GM12891 (cell line): ENCODE data around the gene JDP2.
A peak's percentile ranks its signal among the peaks of the same experiment; 100 is the strongest.

Experiments
- DNase-seq: peaks from one replicate; pipeline ENCODE4 v3.0.0; 2011; ENCODE audit warnings: low spot score; ENCODE audit not compliant: insufficient read length
- FAIRE-seq: peaks from 2 replicates; lab custom pipeline; 2011; peaks lifted over from hg19 to GRCh38; lab: Jason Lieb, UNC
- PAX5 ChIP-seq: IDR thresholded peaks from 2 replicates; pipeline ENCODE4 v1.6.1; 2011; ENCODE audit warnings: low read length, moderate library complexity, mild to moderate bottlenecking; ENCODE audit not compliant: insufficient read depth, severe bottlenecking
- POLR2A ChIP-seq: IDR thresholded peaks from 2 replicates; pipeline ENCODE4 v1.6.1; 2011; ENCODE audit warnings: low read depth, low read length, control low read depth
- POLR2AphosphoS5 ChIP-seq: IDR thresholded peaks from 2 replicates; pipeline ENCODE4 v1.6.1; 2011; ENCODE audit warnings: low read depth, low read length, control low read depth
- POU2F2 ChIP-seq: IDR thresholded peaks from 2 replicates; pipeline ENCODE4 v1.6.1; 2011; ENCODE audit warnings: low read depth, mild to moderate bottlenecking, control low read depth, low read length, moderate library complexity
- SPI1 ChIP-seq: IDR thresholded peaks from 2 replicates; pipeline ENCODE4 v1.6.1; 2011; ENCODE audit warnings: low read depth, low read length, control low read depth
- TAF1 ChIP-seq: IDR thresholded peaks from 2 replicates; pipeline ENCODE4 v1.6.1; 2011; ENCODE audit warnings: low read depth, low read length, control low read depth

Gene JDP2

DNA sequence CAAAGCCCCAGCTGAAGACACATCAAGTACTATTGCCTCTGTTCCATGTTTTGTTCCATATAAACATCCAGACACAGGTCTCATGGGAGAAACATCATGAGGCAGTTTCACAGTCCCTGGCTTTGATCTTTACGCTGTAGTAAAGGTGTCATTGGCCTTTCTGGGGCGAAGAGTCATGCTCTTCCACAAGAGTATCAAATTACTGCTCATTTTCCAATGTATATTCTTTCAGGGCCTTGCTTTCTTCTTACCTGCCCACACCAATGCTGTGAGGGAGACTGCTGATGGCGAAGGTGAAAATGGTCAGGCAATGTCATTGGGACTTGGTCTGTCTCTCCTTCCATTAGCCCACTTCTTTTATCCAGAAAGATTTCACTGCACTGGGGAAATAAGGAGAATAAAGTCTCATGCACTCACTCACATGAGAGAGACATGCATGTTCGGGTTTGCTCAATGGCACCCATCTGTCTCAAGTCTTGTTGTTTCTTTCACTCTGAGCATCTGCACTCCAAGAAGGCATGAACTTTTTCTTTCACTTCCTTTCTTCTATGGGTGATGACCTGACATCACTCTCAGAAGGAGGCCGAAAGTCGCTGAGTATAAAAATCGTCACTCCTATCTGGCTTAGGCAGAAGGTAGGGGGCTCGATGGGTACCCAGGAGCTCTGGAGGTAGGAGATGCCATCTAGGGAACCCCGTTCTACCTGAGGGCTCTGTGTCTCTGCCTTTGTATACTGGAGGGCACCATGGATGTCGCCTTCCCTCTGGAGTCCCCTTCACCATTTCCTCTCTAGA lies 1.3 kb upstream of the JDP2 start:
- peak; percentile 96 for TF ChIP-seq SPI1
- 0 out of 2 replicates have a peak, but pooled peaks have one; percentile 41 for TF ChIP-seq POLR2AphosphoS5
- peak; percentile 70 for TF ChIP-seq POLR2A
- no peak for TF ChIP-seq POU2F2
- no peak for TF ChIP-seq PAX5

DNA sequence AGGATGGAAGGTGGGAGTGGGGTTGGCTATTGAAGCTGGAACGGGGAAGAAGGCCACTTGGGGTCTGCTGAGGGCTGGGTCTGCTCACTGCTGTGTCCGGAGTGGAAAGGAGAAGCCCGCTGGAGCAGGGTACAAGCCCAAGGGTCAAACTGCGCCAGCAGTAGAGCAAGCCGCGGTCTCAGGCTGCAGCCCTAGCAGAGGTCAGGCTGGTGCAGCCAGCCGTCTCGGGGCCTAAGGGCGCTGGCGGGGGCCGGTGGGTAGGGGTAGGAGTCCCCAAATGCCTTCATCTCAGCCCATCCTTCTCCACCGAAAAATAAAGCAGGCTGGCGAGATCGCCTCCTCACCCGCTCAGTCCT lies 718 bp upstream of the JDP2 start:
- DNase-seq (no peak), FAIRE-seq (peak; percentile 68)
- TF ChIP-seq SPI1 (no peak), TAF1 (no peak), POLR2AphosphoS5 (no peak), PAX5 (no peak), POLR2A (no peak), POU2F2 (no peak)

More for the DNA sequence above, 1.3 kb upstream of the JDP2 start:
- FAIRE-seq, result peak; percentile 92
- DNase-seq, result peak; percentile 55

- FAIRE-seq, result no peak
- TF ChIP-seq TAF1 (no peak), POLR2A (no peak), PAX5 (no peak), POU2F2 (no peak), SPI1 (no peak), POLR2AphosphoS5 (no peak)
- peak; percentile 47 for DNase-seq
Measured at GRCh38 chr14:75428230-75429104, 645 bp downstream of the JDP2 start.

- DNase-seq, result no peak
- TF ChIP-seq TAF1 (no peak), PAX5 (no peak), POLR2AphosphoS5 (no peak), SPI1 (no peak), POU2F2 (no peak), POLR2A (no peak)
- no peak for FAIRE-seq
Measured at GRCh38 chr14:75429562-75429961, 1.7 kb downstream of the JDP2 start.

DNA sequence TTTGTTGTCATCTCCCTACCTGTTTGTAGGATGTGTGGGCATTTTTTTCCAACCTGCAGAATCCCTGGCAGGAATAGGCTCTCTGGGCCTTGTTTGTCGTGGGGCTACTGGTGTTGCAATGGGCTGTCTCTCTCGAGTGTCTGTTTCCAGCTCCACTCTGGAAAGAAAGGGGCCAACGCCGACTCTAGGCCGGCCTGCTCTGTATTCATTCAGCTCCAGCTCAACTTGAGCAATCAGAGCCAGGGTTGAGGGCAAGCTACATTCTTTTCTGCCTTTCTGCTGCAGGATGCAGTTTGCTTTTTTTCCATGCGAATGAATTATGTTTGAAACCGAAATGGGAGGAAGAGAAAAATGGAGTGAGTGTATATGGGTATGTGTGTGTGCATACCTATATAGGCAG lies 2.3 kb downstream of the JDP2 start:
- no peak for TF ChIP-seq TAF1
- no peak for TF ChIP-seq POLR2A
- TF ChIP-seq PAX5, result no peak
- no peak for FAIRE-seq
- no peak for DNase-seq

- no peak for TF ChIP-seq PAX5
- no peak for TF ChIP-seq POU2F2
- TF ChIP-seq SPI1, result no peak
- DNase-seq (no peak), FAIRE-seq (no peak)
Measured at GRCh38 chr14:75430526-75430925, 2.7 kb downstream of the JDP2 start.

GRCh38 chr14:75430976-75431375 lies 3.2 kb downstream of the JDP2 start:
- DNase-seq (no peak), FAIRE-seq (no peak)
- no peak for TF ChIP-seq TAF1
- no peak for TF ChIP-seq SPI1
- TF ChIP-seq PAX5, result no peak
- TF ChIP-seq POU2F2, result no peak
- no peak for TF ChIP-seq POLR2A
- TF ChIP-seq POLR2AphosphoS5, result no peak

- TF ChIP-seq SPI1 (no peak), POLR2A (no peak), POLR2AphosphoS5 (no peak), POU2F2 (no peak), PAX5 (no peak), TAF1 (no peak)
- DNase-seq, result no peak
- no peak for FAIRE-seq
Measured at GRCh38 chr14:75431827-75432226, 4.0 kb downstream of the JDP2 start.

GRCh38 chr14:75432411-75432810 lies 4.6 kb downstream of the JDP2 start:
- TF ChIP-seq POLR2A (no peak), TAF1 (no peak), PAX5 (no peak), POLR2AphosphoS5 (no peak), SPI1 (no peak), POU2F2 (no peak)
- DNase-seq (no peak), FAIRE-seq (no peak)

DNA sequence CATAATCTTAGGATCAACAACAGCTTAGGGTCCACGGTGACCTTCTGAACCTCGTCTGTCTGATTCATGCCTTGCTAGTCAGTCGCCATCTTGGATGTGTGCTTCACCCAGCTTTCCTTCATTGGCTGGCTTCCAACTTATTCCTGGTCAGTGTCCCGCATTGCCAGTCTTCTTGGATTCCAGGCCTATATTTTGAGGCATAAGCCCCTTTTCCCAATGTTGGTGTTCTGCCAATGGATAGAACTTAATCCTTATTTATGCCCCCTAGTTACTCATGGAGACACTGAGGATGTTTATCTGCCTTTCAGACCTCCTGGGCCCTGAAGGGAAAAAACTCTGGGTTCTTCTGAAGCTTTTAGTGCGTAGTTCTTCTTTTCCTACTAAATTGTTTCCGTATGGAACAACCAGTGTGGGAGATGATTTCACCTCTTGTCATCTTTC lies 5.8 kb downstream of the JDP2 start:
- FAIRE-seq, result no peak
- no peak for DNase-seq
- TF ChIP-seq POLR2A (no peak), TAF1 (no peak), SPI1 (no peak), PAX5 (no peak), POLR2AphosphoS5 (no peak), POU2F2 (no peak)
